Parathyroid adenoma (tissue), 2 donors: ENCODE data around the gene CBLN4.

Experiments
- H2AFZ ChIP-seq: fragments of 300-600 bp; sonication (generic); one replicate; pipeline ENCODE4 v1.7.0; 2017; ENCODE audit warnings: antibody characterized with exemption, mild to moderate bottlenecking
- H3K27ac ChIP-seq: fragments of 300-600 bp; sonication (generic); one replicate; pipeline ENCODE4 v1.7.0; 2017
- H3K27me3 ChIP-seq: fragments of 300-600 bp; sonication (generic); one replicate; pipeline ENCODE4 v1.7.0; 2017; ENCODE audit warnings: low read length; ENCODE audit not compliant: control insufficient read depth, insufficient read depth
- H3K36me3 ChIP-seq: fragments of 300-600 bp; sonication (generic); one replicate; pipeline ENCODE4 v1.7.0; 2017; ENCODE audit warnings: low read length; ENCODE audit not compliant: control insufficient read depth, insufficient read depth
- H3K4me1 ChIP-seq: fragments of 300-600 bp; sonication (generic); one replicate; pipeline ENCODE4 v1.7.0; 2017; ENCODE audit warnings: control low read depth
- H3K4me2 ChIP-seq: fragments of 300-600 bp; sonication (generic); one replicate; pipeline ENCODE4 v1.7.0; 2017; ENCODE audit warnings: low read length
- H3K4me3 ChIP-seq: fragments of 300-600 bp; sonication (generic); one replicate; pipeline ENCODE4 v1.7.0; 2017; ENCODE audit warnings: low read depth, low read length
- H3K79me2 ChIP-seq: fragments of 300-600 bp; sonication (generic); one replicate; pipeline ENCODE4 v1.7.0; 2017; ENCODE audit warnings: control low read depth
- H3K9ac ChIP-seq: fragments of 300-600 bp; sonication (generic); one replicate; pipeline ENCODE4 v1.7.0; 2017; ENCODE audit warnings: mild to moderate bottlenecking
- H3K9me3 ChIP-seq: fragments of 300-600 bp; sonication (generic); one replicate; pipeline ENCODE4 v1.7.0; 2017; ENCODE audit warnings: low read length; ENCODE audit not compliant: control insufficient read depth
- CTCF ChIP-seq: fragments of 300-600 bp; sonication (generic); IDR thresholded peaks from one replicate; pipeline ENCODE4 v1.7.0; 2017; ENCODE audit warnings: antibody characterized with exemption, mild to moderate bottlenecking
- donor health status: primary hyperparathyroidism.

CBLN4 gene

GRCh38 chr20:56005389-56005715 lies at the start of gene CBLN4:
Gene CBLN4 (minus strand): TSS chr20:56005519. CDS start chr20:56004171, 1,348 bp downstream.
- Histone ChIP-seq H3K36me3 (no peaks in the 10 kb centered on the region), H3K79me2 (no peaks in the 10 kb centered on the region), H3K9ac (no peak within 1 kb of the TSS), H3K4me3 (no peak within 1 kb of the TSS), H3K4me2 (no peak within 1 kb of the TSS), H3K4me1 (no peaks in the 10 kb centered on the region), H3K9me3 (peaks cover 3% of the 10 kb centered on the region), H2AFZ (no peak within 1 kb of the TSS), H3K27ac (no peak within 1 kb of the TSS), H3K27me3 (peaks cover 11% of the 10 kb centered on the region)
- no peak for TF ChIP-seq CTCF

- no peaks in the 10 kb centered on the region for H3K27me3 ChIP-seq
- H3K27ac ChIP-seq: no peak overlapping the region
- H3K79me2 ChIP-seq: no peaks in the 10 kb centered on the region
- H2AFZ ChIP-seq: no peak overlapping the region
- no peaks in the 10 kb centered on the region for H3K4me1 ChIP-seq
- no peaks in the 10 kb centered on the region for H3K36me3 ChIP-seq
- H3K9me3 ChIP-seq: no peaks in the 10 kb centered on the region
- H3K4me3 ChIP-seq: no peak overlapping the region
- H3K9ac ChIP-seq: no peak overlapping the region
- no peak for TF ChIP-seq CTCF
- H3K4me2 ChIP-seq: no peak overlapping the region
Measured at GRCh38 chr20:56043227-56043626, 37.9 kb upstream of the CBLN4 start.

GRCh38 chr20:56032251-56032650 lies 26.9 kb upstream of the CBLN4 start:
- no peak for TF ChIP-seq CTCF
- Histone ChIP-seq H2AFZ (no peak overlapping the region), H3K79me2 (no peaks in the 10 kb centered on the region), H3K36me3 (no peaks in the 10 kb centered on the region), H3K4me3 (no peak overlapping the region), H3K4me1 (no peaks in the 10 kb centered on the region), H3K27me3 (peaks cover 3% of the 10 kb centered on the region), H3K27ac (no peak overlapping the region), H3K9me3 (peaks cover 3% of the 10 kb centered on the region), H3K4me2 (no peak overlapping the region), H3K9ac (no peak overlapping the region)

GRCh38 chr20:56018716-56019115 lies 13.4 kb upstream of the CBLN4 start:
- no peaks in the 10 kb centered on the region for H3K27me3 ChIP-seq
- H3K9ac ChIP-seq: no peak overlapping the region
- no peaks in the 10 kb centered on the region for H3K9me3 ChIP-seq
- H3K4me2 ChIP-seq: no peak overlapping the region
- no peaks in the 10 kb centered on the region for H3K79me2 ChIP-seq
- no peak for TF ChIP-seq CTCF
- H3K36me3 ChIP-seq: no peaks in the 10 kb centered on the region
- H3K4me1 ChIP-seq: no peaks in the 10 kb centered on the region
- H2AFZ ChIP-seq: no peak overlapping the region
- no peak overlapping the region for H3K27ac ChIP-seq
- no peak overlapping the region for H3K4me3 ChIP-seq

GRCh38 chr20:56018194-56018593 lies 12.9 kb upstream of the CBLN4 start:
- no peak overlapping the region for H3K9ac ChIP-seq
- no peak overlapping the region for H3K4me3 ChIP-seq
- H3K4me1 ChIP-seq: no peaks in the 10 kb centered on the region
- no peak overlapping the region for H3K4me2 ChIP-seq
- H3K27me3 ChIP-seq: no peaks in the 10 kb centered on the region
- no peaks in the 10 kb centered on the region for H3K79me2 ChIP-seq
- no peak overlapping the region for H3K27ac ChIP-seq
- no peak for TF ChIP-seq CTCF
- no peaks in the 10 kb centered on the region for H3K36me3 ChIP-seq
- no peaks in the 10 kb centered on the region for H3K9me3 ChIP-seq
- no peak overlapping the region for H2AFZ ChIP-seq
